Measurements from ENCODE around the gene DHRS9. TPM values are rescaled to one million over a fixed set of nuclear protein-coding genes. Genes with fewer than 3 reads are reported as not detected.

The DHRS9 gene
- total and polyA plus RNA-seq, 9 of the 15 experiments (the other 6 are each of a cell fraction or from before 2014, with no cell fraction given) = 0.27 to 1.7 (median 0.69) TPM

GRCh38 chr2:169072163-169072925 is 3.0 kb downstream of the DHRS9 start (continued):
- TF ChIP-seq RREB1 (CRISPR knock-in tag; IDR thresholded peaks at IDR 0.05) (no peak), POLR2A (conservative IDR thresholded peaks at IDR 0.05) (no peak), CBX2 (IDR thresholded peaks at IDR 0.05; ENCODE audit: insufficient read depth, low read length, poor library complexity, severe bottlenecking) (no peak), KAT2B (IDR thresholded peaks at IDR 0.05; ENCODE audit: low read depth, low read length) (no peak), ZNF134 (CRISPR knock-in tag; conservative IDR thresholded peaks at IDR 0.05) (no peak), CAMTA2 (CRISPR knock-in tag; conservative IDR thresholded peaks at IDR 0.05) (no peak), GATAD2B (IDR thresholded peaks at IDR 0.05; ENCODE audit: borderline replicate concordance) (peak; percentile 60; the same call in 1 of the 2 replicates), NONO (IDR thresholded peaks at IDR 0.05; ENCODE audit: low read depth in 2 of 2, low read length in 1 of 2) (no peak), SMAD4 (CRISPR knock-in tag; conservative IDR thresholded peaks at IDR 0.05) (no peak; the same call in 1 of the 2 replicates), FOXK1 (CRISPR knock-in tag; IDR thresholded peaks at IDR 0.05; ENCODE audit: borderline replicate concordance) (no peak), POLR3G (IDR thresholded peaks at IDR 0.05; ENCODE audit: extremely low read depth, insufficient read length, insufficient replicate concordance) (no peak), ZNF449 (CRISPR knock-in tag; IDR thresholded peaks at IDR 0.05) (no peak), KDM1A (IDR thresholded peaks at IDR 0.05) (peak; percentile 9 to 62; a peak in 2 of 4 replicates), MBD1 (CRISPR knock-in tag; IDR thresholded peaks at IDR 0.05) (no peak), NCOA4 (IDR thresholded peaks at IDR 0.05; ENCODE audit: partially characterized antibody) (no peak)
